CD14-positive monocyte (primary cell): ENCODE data around the gene CTNNA2. TPM values are rescaled to one million over a fixed set of nuclear protein-coding genes. Genes with fewer than 3 reads are reported as not detected.
A peak's percentile ranks its signal among the peaks of the same experiment; 100 is the strongest.

Experiments
- DNase-seq, 3 donors: peaks; one replicate each; pipeline ENCODE4 v3.0.0-alpha.2; 2011 to 2022
- H2AFZ ChIP-seq: 2 replicates; pipeline ENCODE4 v1.6.0; 2012; ENCODE audit warnings: mild to moderate bottlenecking, low read depth, low read length, inconsistent platforms; ENCODE audit not compliant: insufficient read depth, poor library complexity, severe bottlenecking
- H3K27ac ChIP-seq, 2 donors: 1 replicate in 1 of 2; 2 replicates in 1 of 2; pipeline ENCODE4 v1.5.1; 2012 to 2013; ENCODE audit warnings: low read length in 2 of 2, control low read depth in 1 of 2, inconsistent platforms in 1 of 2, low read depth in 1 of 2, mild to moderate bottlenecking in 1 of 2
- H3K27me3 ChIP-seq, 2 donors: one replicate each; pipeline versions ENCODE4 v1.6.0 to v1.6.1; 2011 to 2013; ENCODE audit warnings: low read length in 2 of 2; ENCODE audit not compliant: control insufficient read depth in 2 of 2, insufficient read depth in 2 of 2
- H3K36me3 ChIP-seq, 2 donors: replicated peaks in 1 of 2; 1 replicate in 1 of 2; 2 replicates in 1 of 2; pipeline versions ENCODE4 v1.5.1 to v1.6.1; 2012 to 2013; ENCODE audit warnings: low read length in 2 of 2, control low read depth in 1 of 2, inconsistent platforms in 1 of 2, mild to moderate bottlenecking in 1 of 2; ENCODE audit not compliant: insufficient read depth in 2 of 2, control insufficient read depth in 1 of 2
- H3K4me1 ChIP-seq, 2 donors: 1 replicate in 1 of 2; 2 replicates in 1 of 2; pipeline versions ENCODE4 v1.5.1 to v1.6.1; 2012 to 2013; ENCODE audit warnings: low read length in 2 of 2, control low read depth in 1 of 2, inconsistent platforms in 1 of 2, mild to moderate bottlenecking in 1 of 2, moderate library complexity in 1 of 2; ENCODE audit not compliant: insufficient read depth in 2 of 2, control insufficient read depth in 1 of 2
- H3K4me2 ChIP-seq: replicated peaks from 2 replicates; pipeline ENCODE3; 2012; ENCODE audit warnings: low read length, moderate library complexity, mild to moderate bottlenecking; ENCODE audit not compliant: poor library complexity, severe bottlenecking; ENCODE audit errors: extremely low read depth
- H3K4me3 ChIP-seq, 3 experiments: fragments of 200-600 bp in 1 of 3; sonication (generic) in 1 of 3; replicated peaks in 1 of 3; 1 replicate in 2 of 3; 2 replicates in 1 of 3; pipeline ENCODE4 v1.5.1; 2011 to 2013; ENCODE audit warnings: low read length in 3 of 3, mild to moderate bottlenecking in 3 of 3, control low read depth in 2 of 3, low read depth in 2 of 3, inconsistent platforms in 1 of 3, moderate library complexity in 1 of 3
- H3K79me2 ChIP-seq: 2 replicates; pipeline ENCODE4 v1.6.0; 2012; ENCODE audit warnings: mild to moderate bottlenecking, control low read depth, inconsistent platforms, low read length, moderate library complexity; ENCODE audit not compliant: insufficient read depth
- H3K9ac ChIP-seq: 2 replicates; pipeline ENCODE4 v1.6.0; 2017; ENCODE audit warnings: low read length, mild to moderate bottlenecking; ENCODE audit not compliant: insufficient read depth, poor library complexity, severe bottlenecking
- H3K9me3 ChIP-seq, 2 donors: replicated peaks in 1 of 2; 1 replicate in 1 of 2; 2 replicates in 1 of 2; pipeline versions ENCODE4 v1.5.1 to v1.6.1; 2012 to 2013; ENCODE audit warnings: low read length in 2 of 2, control low read depth in 1 of 2; ENCODE audit not compliant: control insufficient read depth in 1 of 2, insufficient read depth in 1 of 2
- H4K20me1 ChIP-seq: 2 replicates; pipeline ENCODE4 v1.6.0; 2012; ENCODE audit warnings: mild to moderate bottlenecking, low read length, control low read depth, moderate library complexity; ENCODE audit not compliant: insufficient read depth
- H3K27ac Mint-ChIP-seq, 7 donors: one replicate each; pipeline ENCODE4 v1.8.0; 2020; ENCODE audit warnings: mild to moderate bottlenecking in 7 of 7, mixed read lengths in 7 of 7, moderate library complexity in 6 of 7, inconsistent platforms in 2 of 7
- H3K27me3 Mint-ChIP-seq, 3 donors: one replicate each; pipeline ENCODE4 v1.8.0; 2021 to 2022; ENCODE audit warnings: low read depth in 3 of 3, mild to moderate bottlenecking in 3 of 3, mixed read lengths in 3 of 3, moderate library complexity in 3 of 3, inconsistent platforms in 1 of 3
- H3K36me3 Mint-ChIP-seq, 2 donors: one replicate each; pipeline ENCODE4 v1.8.0; 2020; ENCODE audit warnings: mixed read lengths in 2 of 2, inconsistent platforms in 1 of 2, mild to moderate bottlenecking in 1 of 2
- H3K4me1 Mint-ChIP-seq: one replicate; pipeline ENCODE4 v1.8.0; 2020; ENCODE audit warnings: mild to moderate bottlenecking, mixed read lengths
- H3K4me3 Mint-ChIP-seq, 2 donors: one replicate each; pipeline ENCODE4 v1.8.0; 2020; ENCODE audit warnings: mild to moderate bottlenecking in 2 of 2, mixed read lengths in 2 of 2, moderate library complexity in 1 of 2
- H3K9me3 Mint-ChIP-seq, 7 donors: one replicate each; pipeline ENCODE4 v1.8.0; 2020 to 2022; ENCODE audit warnings: mixed read lengths in 7 of 7, mild to moderate bottlenecking in 6 of 7, moderate library complexity in 6 of 7, inconsistent platforms in 2 of 7
- CTCF ChIP-seq: fragments of 200-600 bp; IDR thresholded peaks from one replicate; pipeline ENCODE4 v1.8.0; 2022; ENCODE audit warnings: antibody characterized with exemption, mild to moderate bottlenecking
- WGBS: methylation state at CpG from one replicate; pipeline ENCODE4 v1.1.5; 2013; ENCODE audit warnings: missing lambda C conversion rate; ENCODE audit not compliant: insufficient coverage; 5-methylcytosine and 5-hydroxymethylcytosine counted together
- intact Hi-C, 2 donors: fragments of 100-400 bp; cut with micrococcal nuclease; formaldehyde crosslinking; loops; one replicate each; pipeline versions ENCODE4 v1.15.0 to v1.15.1; 2023
- polyA plus RNA-seq, 3 donors: library from polyadenylated mRNA; depleted of rRNA in 1 of 3; unstranded in 2 of 3; stranded (reverse) in 1 of 3; fragments of 300-500 nt in 2 of 3; fragments of >200 nt in 1 of 3; fragmentation: Illumina TruSeq in 2 of 3; gene quantifications; 1 replicate in 2 of 3; 2 replicates in 1 of 3; pipeline ENCODE4 v1.2.3, GENCODE V29; 2012 to 2021

The CTNNA2 gene
- polyA plus RNA-seq, 3 donors: not detected

GRCh38 chr2:79630972-79631557, 118.2 kb downstream of the CTNNA2 start:
- peak overlapping the region in 1 of 7 donors; percentile 11 for H3K27ac Mint-ChIP-seq
- no peaks in the 10 kb centered on the region for H3K36me3 Mint-ChIP-seq
- no peak overlapping the region for H3K9ac ChIP-seq
- DNase-seq: no peak
- H3K27me3 ChIP-seq: no peaks in the 10 kb centered on the region
- H3K4me1 ChIP-seq: no peaks in the 10 kb centered on the region
- no peak overlapping the region for H3K4me2 ChIP-seq
- H3K4me3 Mint-ChIP-seq: no peak overlapping the region
- no peaks in the 10 kb centered on the region for H3K79me2 ChIP-seq
- H3K27ac ChIP-seq: no peak overlapping the region
- H4K20me1 ChIP-seq: no peaks in the 10 kb centered on the region
- H3K4me3 ChIP-seq: no peak overlapping the region
- intact Hi-C loops: no loop called here
- H2AFZ ChIP-seq: no peak overlapping the region
- H3K36me3 ChIP-seq: no peaks in the 10 kb centered on the region
- no peak for TF ChIP-seq CTCF
- peaks cover 0 to 11% (median 6%) of the 10 kb centered on the region in 7 donors for H3K9me3 Mint-ChIP-seq
- H3K27me3 Mint-ChIP-seq: peaks cover 0 to 5% (median 0%) of the 10 kb centered on the region in 3 donors
- no peaks in the 10 kb centered on the region for H3K4me1 Mint-ChIP-seq
- H3K9me3 ChIP-seq: peaks cover 0 to 3% of the 10 kb centered on the region in 2 donors
- 100% methylated on average over 1 of the region's 7 CpGs for WGBS

- intact Hi-C loops: no loop called here
- Mint-ChIP-seq H3K4me3 (no peak overlapping the region), H3K36me3 (no peaks in the 10 kb centered on the region), H3K27ac (no peak overlapping the region), H3K9me3 (peaks cover 0 to 6% (median 2%) of the 10 kb centered on the region in 7 donors), H3K27me3 (no peaks in the 10 kb centered on the region), H3K4me1 (no peaks in the 10 kb centered on the region)
- no CpG with 5 or more reads among the region's 3 CpGs for WGBS
- no peak overlapping the region for H3K27ac ChIP-seq
- no peaks in the 10 kb centered on the region for H3K27me3 ChIP-seq
- peaks cover 0 to 3% of the 10 kb centered on the region in 2 donors for H3K9me3 ChIP-seq
- no peak overlapping the region for H3K9ac ChIP-seq
- H3K4me1 ChIP-seq: no peaks in the 10 kb centered on the region
- H3K4me3 ChIP-seq: no peak overlapping the region
- no peak overlapping the region for H3K4me2 ChIP-seq
- DNase-seq: no peak
- TF ChIP-seq CTCF: no peak
- no peak overlapping the region for H2AFZ ChIP-seq
- H3K79me2 ChIP-seq: no peaks in the 10 kb centered on the region
- H3K36me3 ChIP-seq: no peaks in the 10 kb centered on the region
- H4K20me1 ChIP-seq: no peaks in the 10 kb centered on the region
Observed at GRCh38 chr2:79638410-79638809, 125.6 kb downstream of the CTNNA2 start.
